Measurements from ENCODE around the gene HNRNPUL1.

DNA sequence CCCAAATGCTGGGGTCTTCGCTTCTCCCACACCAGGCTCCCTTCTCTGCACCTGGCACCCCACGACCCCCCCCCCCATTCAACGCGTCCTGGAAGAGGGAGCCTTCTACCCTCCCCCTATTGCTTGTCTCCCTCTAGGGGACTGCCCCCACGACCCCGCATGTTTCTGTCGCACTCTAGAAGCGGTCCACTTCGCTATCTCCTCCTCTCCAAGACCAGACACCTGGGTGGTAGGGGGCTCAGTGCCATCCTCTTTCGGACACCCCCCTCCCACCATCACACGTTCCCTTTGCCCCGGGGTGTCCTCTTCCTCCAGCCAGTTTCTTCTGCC lies 88.1 kb downstream of the HNRNPUL1 start:
- TF ChIP-seq, protein P1, sequence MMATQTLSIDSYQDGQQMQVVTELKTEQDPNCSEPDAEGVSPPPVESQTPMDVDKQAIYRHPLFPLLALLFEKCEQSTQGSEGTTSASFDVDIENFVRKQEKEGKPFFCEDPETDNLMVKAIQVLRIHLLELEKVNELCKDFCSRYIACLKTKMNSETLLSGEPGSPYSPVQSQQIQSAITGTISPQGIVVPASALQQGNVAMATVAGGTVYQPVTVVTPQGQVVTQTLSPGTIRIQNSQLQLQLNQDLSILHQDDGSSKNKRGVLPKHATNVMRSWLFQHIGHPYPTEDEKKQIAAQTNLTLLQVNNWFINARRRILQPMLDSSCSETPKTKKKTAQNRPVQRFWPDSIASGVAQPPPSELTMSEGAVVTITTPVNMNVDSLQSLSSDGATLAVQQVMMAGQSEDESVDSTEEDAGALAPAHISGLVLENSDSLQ (IDR thresholded peaks at IDR 0.05): no peak
- no peak for TF ChIP-seq SP1 (IDR thresholded peaks at IDR 0.05)
- TF ChIP-seq BHLHE40 (IDR thresholded peaks at IDR 0.05; ENCODE audit: borderline replicate concordance): no peak
- TF ChIP-seq TARDBP (IDR thresholded peaks at IDR 0.05): no peak
- TF ChIP-seq FOXM1 (IDR thresholded peaks at IDR 0.05; ENCODE audit: borderline replicate concordance): no peak
- no peak for TF ChIP-seq FOXA1 (IDR thresholded peaks at IDR 0.05)
- TF ChIP-seq SUZ12 (IDR thresholded peaks at IDR 0.05): no peak
- no peak for TF ChIP-seq ARNT (IDR thresholded peaks at IDR 0.05)
- TF ChIP-seq CTBP1 (IDR thresholded peaks at IDR 0.05; ENCODE audit: borderline replicate concordance): no peak
- no peak for TF ChIP-seq ZNF384 (IDR thresholded peaks at IDR 0.05)

All from HEK293T (cell line).